Measurements from ENCODE around the gene TNS4.

Gene TNS4

DNA sequence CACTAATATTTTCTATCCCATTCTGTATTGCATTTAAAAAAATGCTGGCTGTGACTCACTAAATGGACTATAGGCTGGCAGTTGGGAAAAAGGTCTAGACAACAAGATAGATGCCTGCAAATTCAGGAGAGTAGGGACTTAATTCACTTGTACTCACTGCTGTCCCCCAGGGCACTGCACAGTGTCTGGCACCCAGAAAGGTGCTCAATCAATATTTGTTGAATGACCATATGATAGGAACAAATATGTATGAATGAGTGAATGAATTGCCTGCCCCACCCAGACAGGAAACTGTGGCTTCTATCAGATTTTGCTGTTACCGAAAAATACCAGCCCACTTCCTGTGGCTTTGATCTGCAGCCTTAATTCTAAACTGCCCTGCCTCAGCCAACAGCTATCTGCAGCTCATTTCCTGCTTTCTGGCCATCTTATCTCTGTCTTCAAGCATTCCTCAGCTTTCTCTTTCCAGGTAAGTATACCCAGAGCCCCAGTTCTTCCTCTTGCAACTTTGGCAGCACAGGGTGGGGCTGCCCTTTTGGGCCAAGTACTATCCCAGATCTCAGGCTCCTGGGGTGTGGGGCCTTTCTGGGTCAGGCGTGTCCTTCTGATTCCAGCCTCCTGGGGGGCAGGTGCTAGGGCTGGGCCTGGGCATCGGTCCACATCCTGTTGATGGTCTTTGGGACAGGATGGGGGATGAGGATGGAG, 15.3 kb upstream of the TNS4 start:
- H3K27me3 ChIP-seq (ENCODE audit: low read depth), result no peaks in the 10 kb centered on the region
- H3K9me3 ChIP-seq, result no peaks in the 10 kb centered on the region
- in situ Hi-C loops (cut with MboI; ENCODE audit: low sequenced_read_pairs), result no loop called here
- H3K36me3 ChIP-seq (replicated peaks), result no peaks in the 10 kb centered on the region
- DNase-seq (ENCODE audit: low spot score in 2 of 2), result no peak
- H3K4me1 ChIP-seq, result no peaks in the 10 kb centered on the region
- H3K4me3 ChIP-seq, result no peak overlapping the region

DNA sequence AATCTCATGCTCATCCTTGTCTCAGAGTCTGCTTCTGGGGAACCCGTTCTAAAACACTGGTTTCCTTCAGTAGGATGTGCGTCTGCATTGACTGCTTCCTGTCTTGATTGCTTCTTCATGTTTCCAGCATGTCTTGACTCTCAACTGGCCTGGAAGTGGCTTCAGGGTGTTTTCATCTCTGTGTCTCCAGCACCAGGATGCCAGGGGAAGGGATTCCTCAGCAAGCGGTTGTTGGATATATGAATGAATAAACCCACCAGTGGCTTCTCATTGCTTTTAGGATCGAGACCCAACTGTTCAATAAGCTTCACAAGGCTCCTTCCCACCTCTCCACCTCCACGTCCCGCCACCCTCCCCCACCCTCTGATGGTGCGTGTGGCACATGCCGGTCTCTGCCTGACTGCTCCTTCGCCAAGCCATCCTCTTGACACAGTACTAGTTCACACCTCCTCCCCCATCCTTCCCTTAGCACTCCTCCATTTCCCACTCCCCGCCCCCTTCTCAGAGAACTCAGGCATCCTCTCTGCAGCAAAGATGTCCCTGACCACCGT, 14.1 kb upstream of the TNS4 start:
- Histone ChIP-seq H3K27me3 (ENCODE audit: low read depth) (no peaks in the 10 kb centered on the region), H3K4me3 (no peak overlapping the region), H3K9me3 (no peaks in the 10 kb centered on the region), H3K4me1 (no peaks in the 10 kb centered on the region), H3K36me3 (replicated peaks) (no peaks in the 10 kb centered on the region)
- no peak for DNase-seq (ENCODE audit: low spot score in 2 of 2)
- in situ Hi-C loops (cut with MboI; ENCODE audit: low sequenced_read_pairs), result no loop called here

DNA sequence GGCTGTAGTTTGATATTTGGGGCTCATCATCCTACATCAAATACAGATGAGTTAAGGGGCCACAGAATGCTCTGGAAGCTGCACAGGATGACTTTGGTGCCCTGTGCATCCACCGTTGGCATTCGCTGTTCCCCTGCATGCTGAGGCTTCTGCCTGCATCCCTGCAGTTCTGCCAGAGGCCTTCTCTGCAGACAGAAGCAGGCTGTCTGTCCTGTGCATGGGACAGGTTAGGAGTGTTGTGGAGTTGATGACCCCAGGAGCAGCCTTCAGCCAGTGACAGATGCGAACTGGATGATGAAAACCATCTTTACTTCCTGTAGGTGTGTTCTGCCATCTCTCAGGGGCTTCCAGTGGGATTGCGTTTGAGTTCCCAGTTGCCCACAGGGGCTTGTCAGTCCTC, 13.6 kb upstream of the TNS4 start:
- Histone ChIP-seq H3K4me1 (no peaks in the 10 kb centered on the region), H3K9me3 (no peaks in the 10 kb centered on the region), H3K27me3 (ENCODE audit: low read depth) (no peaks in the 10 kb centered on the region), H3K36me3 (replicated peaks) (no peaks in the 10 kb centered on the region), H3K4me3 (no peak overlapping the region)
- in situ Hi-C loops (cut with MboI; ENCODE audit: low sequenced_read_pairs), result no loop called here
- DNase-seq (ENCODE audit: low spot score in 2 of 2), result no peak

DNA sequence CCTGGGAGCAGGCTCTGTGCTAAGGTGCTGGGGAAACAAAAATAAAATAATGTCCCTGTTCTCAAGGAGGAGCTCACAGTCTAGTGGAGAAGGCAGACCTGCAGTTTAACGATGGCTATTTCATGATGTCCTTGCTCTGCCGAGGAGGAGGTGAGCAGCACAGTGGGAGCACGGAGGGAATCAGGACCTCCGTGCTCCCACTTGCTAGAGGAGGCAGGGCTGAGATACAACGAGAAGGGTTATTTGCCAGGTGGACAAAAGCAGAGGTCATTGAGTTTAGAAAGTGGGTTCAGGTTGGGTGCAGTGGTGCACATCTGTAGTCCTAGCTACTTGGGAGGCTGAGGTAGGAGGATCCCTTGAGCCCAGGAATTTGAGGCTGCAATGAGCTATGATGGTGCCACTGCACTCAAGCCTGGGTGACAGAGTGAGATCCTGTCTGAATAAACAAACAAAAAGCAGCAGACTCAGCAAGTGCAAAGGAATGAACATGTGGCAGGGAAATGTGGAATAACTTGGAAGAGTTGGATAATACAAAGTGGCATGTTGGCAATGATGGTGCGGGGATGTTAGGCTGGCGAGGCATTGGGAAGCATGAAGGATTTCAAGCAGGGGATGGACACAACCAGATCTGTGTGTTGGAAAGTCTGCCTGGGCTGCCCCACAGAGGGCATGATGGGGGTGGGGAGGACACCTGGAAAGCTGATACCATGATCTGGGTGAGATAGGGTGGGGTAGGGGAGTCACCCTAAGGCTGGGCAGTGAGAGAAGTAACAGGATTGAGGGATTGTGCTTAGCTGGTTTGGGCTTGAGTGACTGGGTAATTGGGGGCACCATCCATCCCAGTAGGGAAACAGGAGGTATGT, 12.8 kb upstream of the TNS4 start:
- DNase-seq (ENCODE audit: low spot score in 2 of 2), result no peak
- H3K4me3 ChIP-seq, result no peak overlapping the region
- no peaks in the 10 kb centered on the region for H3K9me3 ChIP-seq
- H3K4me1 ChIP-seq, result no peaks in the 10 kb centered on the region
- no peaks in the 10 kb centered on the region for H3K27me3 ChIP-seq (ENCODE audit: low read depth)
- in situ Hi-C loops (cut with MboI; ENCODE audit: low sequenced_read_pairs), result no loop called here
- no peaks in the 10 kb centered on the region for H3K36me3 ChIP-seq (replicated peaks)

DNA sequence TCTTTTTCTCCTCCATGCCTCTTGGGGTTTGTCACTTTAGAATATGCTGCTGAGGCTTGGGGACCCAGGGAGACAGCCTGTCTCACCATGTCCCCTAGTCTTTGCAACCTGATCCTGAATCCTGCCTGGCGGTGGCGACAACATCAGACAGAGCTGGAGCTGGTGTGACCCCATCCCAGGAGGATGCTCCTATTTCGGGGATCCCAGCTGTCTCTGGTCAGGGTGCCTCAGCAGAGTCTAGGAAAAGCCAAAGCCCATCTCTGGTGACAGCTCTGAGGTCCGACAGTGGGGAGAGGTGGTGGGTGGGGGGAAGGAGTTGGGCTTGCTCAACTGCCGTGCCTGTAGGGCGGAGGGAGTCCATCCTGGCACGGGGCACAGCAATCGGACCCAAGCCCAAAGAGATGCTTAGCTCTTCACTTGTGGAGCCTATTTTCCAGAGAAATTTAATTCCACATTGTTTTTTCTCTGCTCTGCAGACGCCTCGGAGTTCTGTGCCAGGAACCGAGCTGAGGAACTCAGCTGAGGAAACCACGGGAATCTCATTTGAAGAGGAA, 10.3 kb upstream of the TNS4 start:
- Histone ChIP-seq H3K27me3 (ENCODE audit: low read depth) (no peaks in the 10 kb centered on the region), H3K4me1 (no peaks in the 10 kb centered on the region), H3K9me3 (no peaks in the 10 kb centered on the region), H3K4me3 (no peak overlapping the region), H3K36me3 (replicated peaks) (no peaks in the 10 kb centered on the region)
- in situ Hi-C loops (cut with MboI; ENCODE audit: low sequenced_read_pairs), result no loop called here
- DNase-seq (ENCODE audit: low spot score in 2 of 2), result no peak

DNA sequence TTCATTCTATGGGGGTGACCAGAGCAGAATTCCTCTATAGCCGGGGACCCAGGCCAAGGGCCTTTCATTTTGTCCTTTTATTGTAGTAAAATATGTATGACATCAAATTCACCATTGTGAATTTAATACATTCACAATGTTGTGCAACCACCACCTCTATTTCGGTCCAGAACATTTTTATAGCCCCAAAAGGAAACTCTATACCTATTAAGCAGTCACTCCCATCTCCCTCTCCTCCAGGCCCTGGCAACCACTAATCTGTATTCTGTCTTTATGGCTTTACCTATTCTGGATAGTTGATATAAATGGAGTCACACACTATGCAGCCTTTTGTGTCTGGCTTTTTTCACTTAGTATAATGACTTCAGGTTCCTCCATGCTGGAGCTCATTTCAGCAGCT, 9.7 kb upstream of the TNS4 start:
- Histone ChIP-seq H3K9me3 (no peaks in the 10 kb centered on the region), H3K4me1 (no peaks in the 10 kb centered on the region), H3K36me3 (replicated peaks) (no peaks in the 10 kb centered on the region), H3K27me3 (ENCODE audit: low read depth) (no peaks in the 10 kb centered on the region), H3K4me3 (no peak overlapping the region)
- in situ Hi-C loops (cut with MboI; ENCODE audit: low sequenced_read_pairs), result no loop called here
- no peak for DNase-seq (ENCODE audit: low spot score in 2 of 2)

DNA sequence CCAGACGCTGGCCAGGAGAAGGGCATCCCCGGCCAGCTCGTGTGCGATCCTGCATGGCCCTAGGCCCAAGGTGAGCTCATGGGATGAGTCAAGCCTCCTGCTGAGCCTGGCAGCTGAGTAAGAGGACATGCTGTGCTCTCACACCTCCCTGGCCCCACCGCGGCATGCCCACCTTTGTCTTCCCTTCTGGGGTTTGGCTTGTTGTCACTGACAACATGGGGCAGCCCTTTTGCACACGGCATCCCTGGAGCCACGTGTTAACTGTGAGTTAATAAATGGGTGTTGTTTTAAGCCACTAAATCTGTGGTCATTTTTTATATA, 8.9 kb upstream of the TNS4 start:
- Histone ChIP-seq H3K27me3 (ENCODE audit: low read depth) (no peaks in the 10 kb centered on the region), H3K9me3 (no peaks in the 10 kb centered on the region), H3K36me3 (replicated peaks) (no peaks in the 10 kb centered on the region), H3K4me1 (no peaks in the 10 kb centered on the region), H3K4me3 (no peak overlapping the region)
- no peak for DNase-seq (ENCODE audit: low spot score in 2 of 2)
- in situ Hi-C loops (cut with MboI; ENCODE audit: low sequenced_read_pairs), result no loop called here

DNA sequence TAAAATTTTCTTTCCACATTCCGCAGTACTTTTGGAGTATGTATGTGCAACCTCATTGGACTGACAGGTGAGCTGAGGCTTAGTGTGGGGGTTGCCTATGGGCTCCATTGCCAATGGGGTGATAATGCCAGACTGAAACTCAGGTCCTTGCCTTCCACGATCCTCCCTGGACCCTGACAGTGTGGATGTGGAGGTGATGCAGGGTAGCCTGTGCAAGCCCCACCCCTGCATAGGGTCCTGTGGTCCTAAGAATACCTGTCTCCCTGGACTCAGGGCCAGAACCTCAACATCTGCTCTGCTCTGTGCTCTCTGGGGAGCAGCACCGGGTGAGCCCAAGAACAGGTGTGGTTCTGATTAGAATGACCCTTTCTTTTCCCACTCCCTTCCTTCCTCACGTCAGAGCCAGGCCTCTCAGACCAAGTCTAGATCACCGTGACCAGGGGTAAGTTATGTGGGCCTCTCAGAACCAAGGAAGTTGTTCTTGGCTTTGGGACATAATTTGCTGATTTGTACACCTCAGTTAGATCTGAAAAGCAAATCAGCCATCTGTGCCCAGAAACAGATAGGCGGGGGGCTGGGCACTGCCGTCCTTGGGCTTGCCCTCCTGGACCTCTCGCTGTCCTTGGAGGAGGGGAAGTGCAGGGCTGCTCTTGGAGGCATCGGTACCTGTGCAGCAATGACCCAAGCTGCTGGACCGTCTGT, 8.4 kb upstream of the TNS4 start:
- no peak overlapping the region for H3K4me3 ChIP-seq
- in situ Hi-C loops (cut with MboI; ENCODE audit: low sequenced_read_pairs), result no loop called here
- no peaks in the 10 kb centered on the region for H3K36me3 ChIP-seq (replicated peaks)
- no peaks in the 10 kb centered on the region for H3K27me3 ChIP-seq (ENCODE audit: low read depth)
- H3K4me1 ChIP-seq, result no peaks in the 10 kb centered on the region
- H3K9me3 ChIP-seq, result no peaks in the 10 kb centered on the region
- DNase-seq (ENCODE audit: low spot score in 2 of 2), result no peak

DNA sequence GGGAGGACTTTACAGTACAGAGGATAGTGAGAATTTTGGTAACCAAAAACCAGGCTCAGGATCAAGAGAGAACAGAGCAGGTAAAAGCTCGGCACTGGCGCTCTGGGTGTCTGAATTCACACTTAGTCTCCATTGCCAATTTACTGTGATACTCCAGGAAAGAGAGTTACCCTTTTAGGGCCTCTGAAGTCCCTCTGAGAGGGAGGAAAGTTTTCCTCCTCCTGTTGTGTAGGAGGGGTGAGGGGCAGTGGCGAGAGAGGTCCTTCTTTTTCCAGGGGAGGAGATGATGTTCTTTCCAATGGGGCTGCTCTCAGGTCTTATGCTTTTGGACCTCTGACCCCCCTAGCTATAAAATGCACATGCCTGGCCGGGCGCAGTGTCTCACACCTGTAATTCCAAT, 5.4 kb upstream of the TNS4 start:
- in situ Hi-C loops (cut with MboI; ENCODE audit: low sequenced_read_pairs), result no loop called here
- Histone ChIP-seq H3K27me3 (ENCODE audit: low read depth) (no peaks in the 10 kb centered on the region), H3K9me3 (no peaks in the 10 kb centered on the region), H3K4me3 (no peak overlapping the region), H3K36me3 (replicated peaks) (no peaks in the 10 kb centered on the region), H3K4me1 (no peaks in the 10 kb centered on the region)
- no peak for DNase-seq (ENCODE audit: low spot score in 2 of 2)

DNA sequence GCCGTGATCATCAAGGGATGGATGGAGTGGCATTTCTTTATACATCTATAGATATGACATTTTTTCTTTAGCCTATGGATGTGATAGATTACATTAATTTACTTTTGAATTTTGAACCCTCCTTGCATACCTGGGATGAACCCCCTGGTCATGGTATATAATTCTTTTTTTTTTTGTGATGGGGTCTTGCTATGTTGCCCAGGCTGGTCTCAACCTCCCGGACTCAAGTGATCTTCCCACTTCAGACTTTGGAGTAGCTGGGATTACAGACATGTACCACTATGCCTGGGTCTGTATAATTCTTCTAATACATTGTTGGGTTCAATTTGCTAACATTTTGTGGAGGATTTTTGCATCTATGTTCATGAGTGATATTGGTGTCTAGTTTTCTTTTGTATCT, 1.7 kb upstream of the TNS4 start:
- H3K36me3 ChIP-seq (replicated peaks), result no peaks in the 10 kb centered on the region
- H3K9me3 ChIP-seq, result no peaks in the 10 kb centered on the region
- no peak overlapping the region for H3K4me3 ChIP-seq
- H3K27me3 ChIP-seq (ENCODE audit: low read depth), result no peaks in the 10 kb centered on the region
- H3K4me1 ChIP-seq, result peaks cover 17% of the 10 kb centered on the region
- in situ Hi-C loops (cut with MboI; ENCODE audit: low sequenced_read_pairs), result no loop called here
- DNase-seq (ENCODE audit: low spot score in 2 of 2), result no peak

DNA sequence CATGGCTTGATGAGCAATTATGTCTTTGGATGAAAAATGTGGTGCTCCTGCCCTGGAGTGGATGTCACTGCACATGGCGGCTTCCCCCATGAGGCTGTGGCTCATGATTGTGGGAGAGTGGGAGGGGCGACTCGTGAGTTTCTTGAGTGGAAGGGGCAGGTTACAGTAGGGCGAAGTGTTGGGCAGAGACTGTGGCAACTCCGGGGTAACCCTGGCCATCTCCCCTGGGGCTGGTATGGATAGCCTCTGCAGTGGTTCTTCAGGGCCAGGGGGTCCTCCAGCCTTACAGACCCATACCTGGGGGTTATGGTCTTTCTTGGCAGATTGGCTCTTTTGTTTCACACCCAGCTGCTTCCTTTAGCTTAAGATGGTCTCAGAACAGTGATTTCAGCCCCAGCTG, 1.3 kb upstream of the TNS4 start:
- no peaks in the 10 kb centered on the region for H3K9me3 ChIP-seq
- in situ Hi-C loops (cut with MboI; ENCODE audit: low sequenced_read_pairs), result no loop called here
- peaks cover 21% of the 10 kb centered on the region for H3K4me1 ChIP-seq
- H3K27me3 ChIP-seq (ENCODE audit: low read depth), result no peaks in the 10 kb centered on the region
- H3K36me3 ChIP-seq (replicated peaks), result no peaks in the 10 kb centered on the region
- H3K4me3 ChIP-seq, result no peak overlapping the region
- no peak for DNase-seq (ENCODE audit: low spot score in 2 of 2)

DNA sequence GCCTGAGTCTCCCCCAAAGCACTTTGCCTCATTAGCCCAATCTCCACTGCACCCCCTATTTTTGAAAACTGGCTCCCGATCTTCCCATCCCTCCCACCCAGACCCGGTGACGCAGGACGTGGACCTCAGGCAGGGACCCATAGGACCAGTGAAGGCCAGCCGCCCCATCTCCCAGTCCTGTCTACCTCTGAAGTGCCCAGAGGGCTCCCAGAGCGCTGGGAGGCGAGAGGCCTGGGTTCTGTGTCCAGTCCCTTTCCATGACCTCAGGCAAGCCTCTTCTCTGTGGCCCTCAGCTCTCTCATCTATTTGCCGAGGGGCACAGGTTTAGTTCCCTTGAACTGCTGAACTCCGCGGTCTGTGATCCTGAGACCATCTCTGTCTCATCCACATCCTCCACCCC, 714 bp downstream of the TNS4 start:
- H3K27me3 ChIP-seq (ENCODE audit: low read depth), result no peaks in the 10 kb centered on the region
- DNase-seq (ENCODE audit: low spot score in 2 of 2), result no peak
- no peaks in the 10 kb centered on the region for H3K36me3 ChIP-seq (replicated peaks)
- H3K4me3 ChIP-seq, result no peak overlapping the region
- H3K4me1 ChIP-seq, result peaks cover 23% of the 10 kb centered on the region
- H3K9me3 ChIP-seq, result no peaks in the 10 kb centered on the region
- in situ Hi-C loops (cut with MboI; ENCODE audit: low sequenced_read_pairs), result no loop called here

DNA sequence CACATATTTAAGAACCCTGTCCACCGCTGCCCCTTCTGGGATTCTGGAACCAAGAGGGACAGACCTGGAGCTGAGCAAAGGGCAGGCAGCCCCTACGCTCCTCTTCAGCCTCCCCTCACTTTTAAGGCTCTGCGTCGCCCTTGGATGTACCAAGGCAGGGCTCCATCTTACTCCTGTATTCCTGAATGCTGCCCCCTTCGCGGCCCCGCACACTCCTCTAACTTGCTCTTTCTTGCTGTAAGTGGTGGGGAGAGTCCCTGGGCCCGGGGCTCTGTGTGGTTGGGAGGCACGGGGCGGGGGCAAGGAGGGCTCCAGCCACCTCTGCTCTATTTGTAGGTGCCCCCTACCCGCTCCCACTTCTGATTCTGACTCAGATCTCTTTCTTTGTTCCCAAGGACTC, 1.2 kb downstream of the TNS4 start:
- H3K27me3 ChIP-seq (ENCODE audit: low read depth), result no peaks in the 10 kb centered on the region
- in situ Hi-C loops (cut with MboI; ENCODE audit: low sequenced_read_pairs), result no loop called here
- no peak for DNase-seq (ENCODE audit: low spot score in 2 of 2)
- H3K4me1 ChIP-seq, result peaks cover 23% of the 10 kb centered on the region
- no peaks in the 10 kb centered on the region for H3K9me3 ChIP-seq
- H3K4me3 ChIP-seq, result no peak overlapping the region
- H3K36me3 ChIP-seq (replicated peaks), result no peaks in the 10 kb centered on the region
